ENCODE results near the gene NEBL. TPM values are rescaled to one million over a fixed set of nuclear protein-coding genes. Genes with fewer than 3 reads are reported as not detected.

The NEBL gene
- total RNA-seq, 4 donors from 2014 or later = 2.1 to 3.5 (median 2.5) TPM

GRCh38 chr10:20852303-20852702 lies 44.8 kb downstream of the NEBL start:
- Histone ChIP-seq H3K36me3 (peaks cover 0 to 50% (median 0%) of the 10 kb centered on the region in 4 donors), H3K4me1 (no peaks in the 10 kb centered on the region), H3K4me3 (no peak overlapping the region), H3K27me3 (no peaks in the 10 kb centered on the region), H3K9me3 (no peaks in the 10 kb centered on the region), H3K27ac (replicated peaks in 1 of 4) (no peak overlapping the region)
- 92% methylated on average over 10 of the region's 10 CpGs for WGBS
- no peak for DNase-seq (ENCODE audit: extremely low spot score)
- intact Hi-C loops (cut with DNase I) = loop anchor here (10.0 kb wide), 2 partner anchors 1038 to 1438 kb away; partner anchors contain the start of gene PLXDC2
- no peak for TF ChIP-seq EP300 (IDR thresholded peaks at IDR 0.05)
- TF ChIP-seq POLR2A (IDR thresholded peaks at IDR 0.05; ENCODE audit: low read depth) = no peak
- TF ChIP-seq CTCF (IDR thresholded peaks at IDR 0.05) = no peak
- TF ChIP-seq POLR2AphosphoS5 (IDR thresholded peaks at IDR 0.05) = no peak

GRCh38 chr10:20847512-20847911 lies 49.6 kb downstream of the NEBL start:
- Histone ChIP-seq H3K36me3 (peaks cover 0 to 62% (median 0%) of the 10 kb centered on the region in 4 donors), H3K27ac (replicated peaks in 1 of 4) (no peak overlapping the region), H3K4me1 (no peaks in the 10 kb centered on the region), H3K9me3 (no peaks in the 10 kb centered on the region), H3K27me3 (no peaks in the 10 kb centered on the region), H3K4me3 (no peak overlapping the region)
- no peak for DNase-seq (ENCODE audit: extremely low spot score)
- intact Hi-C loops (cut with DNase I) = no loop called here
- 64% methylated on average over 2 of the region's 2 CpGs for WGBS
- TF ChIP-seq POLR2AphosphoS5 (IDR thresholded peaks at IDR 0.05) = no peak
- no peak for TF ChIP-seq EP300 (IDR thresholded peaks at IDR 0.05)
- no peak for TF ChIP-seq CTCF (IDR thresholded peaks at IDR 0.05)
- TF ChIP-seq POLR2A (IDR thresholded peaks at IDR 0.05; ENCODE audit: low read depth) = no peak

- H3K4me1 ChIP-seq = no peaks in the 10 kb centered on the region
- TF ChIP-seq POLR2AphosphoS5 (IDR thresholded peaks at IDR 0.05) (no peak), EP300 (IDR thresholded peaks at IDR 0.05) (no peak), CTCF (IDR thresholded peaks at IDR 0.05) (no peak), POLR2A (IDR thresholded peaks at IDR 0.05; ENCODE audit: low read depth) (no peak)
- intact Hi-C loops (cut with DNase I) = no loop called here
- H3K27ac ChIP-seq (replicated peaks in 1 of 4) = no peak overlapping the region
- H3K27me3 ChIP-seq = no peaks in the 10 kb centered on the region
- no peaks in the 10 kb centered on the region for H3K9me3 ChIP-seq
- no peak for DNase-seq (ENCODE audit: extremely low spot score)
- no peak overlapping the region for H3K4me3 ChIP-seq
- H3K36me3 ChIP-seq = peaks cover 0 to 66% (median 0%) of the 10 kb centered on the region in 4 donors
- 64% methylated on average over 2 of the region's 2 CpGs for WGBS
Measured at GRCh38 chr10:20846263-20846662, 50.8 kb downstream of the NEBL start.

GRCh38 chr10:20841419-20841818 lies 55.7 kb downstream of the NEBL start:
- no peak overlapping the region for H3K4me3 ChIP-seq
- H3K27ac ChIP-seq (replicated peaks in 1 of 4) = no peak overlapping the region
- intact Hi-C loops (cut with DNase I) = no loop called here
- peaks cover 0 to 6% (median 0%) of the 10 kb centered on the region in 4 donors for H3K4me1 ChIP-seq
- H3K27me3 ChIP-seq = no peaks in the 10 kb centered on the region
- no peak for DNase-seq (ENCODE audit: extremely low spot score)
- peaks cover 0 to 25% (median 14%) of the 10 kb centered on the region in 4 donors for H3K9me3 ChIP-seq
- WGBS = 100% methylated on average over 2 of the region's 2 CpGs
- H3K36me3 ChIP-seq = peaks cover 0 to 82% (median 0%) of the 10 kb centered on the region in 4 donors
- no peak for TF ChIP-seq EP300 (IDR thresholded peaks at IDR 0.05)
- no peak for TF ChIP-seq POLR2AphosphoS5 (IDR thresholded peaks at IDR 0.05)
- no peak for TF ChIP-seq CTCF (IDR thresholded peaks at IDR 0.05)
- no peak for TF ChIP-seq POLR2A (IDR thresholded peaks at IDR 0.05; ENCODE audit: low read depth)

GRCh38 chr10:20839910-20840309 lies 57.2 kb downstream of the NEBL start:
- TF ChIP-seq CTCF (IDR thresholded peaks at IDR 0.05) (no peak), POLR2AphosphoS5 (IDR thresholded peaks at IDR 0.05) (no peak), POLR2A (IDR thresholded peaks at IDR 0.05; ENCODE audit: low read depth) (no peak), EP300 (IDR thresholded peaks at IDR 0.05) (no peak)

More at GRCh38 chr10:20839910-20840309, 57.2 kb downstream of the NEBL start:
- Histone ChIP-seq H3K9me3 (peaks cover 0 to 30% (median 16%) of the 10 kb centered on the region in 4 donors), H3K27ac (replicated peaks in 1 of 4) (no peak overlapping the region), H3K4me3 (no peak overlapping the region), H3K4me1 (peaks cover 0 to 16% (median 0%) of the 10 kb centered on the region in 4 donors), H3K27me3 (no peaks in the 10 kb centered on the region), H3K36me3 (peaks cover 0 to 86% (median 0%) of the 10 kb centered on the region in 4 donors)
- intact Hi-C loops (cut with DNase I) = no loop called here
- WGBS = 98% methylated on average over 3 of the region's 3 CpGs
- DNase-seq (ENCODE audit: extremely low spot score) = no peak

Data from esophagus muscularis mucosa (tissue), 4 donors.